ENCODE data around the gene TNFAIP6. TPM values are rescaled to one million over a fixed set of nuclear protein-coding genes. Genes with fewer than 3 reads are reported as not detected.

Gene TNFAIP6
- total RNA-seq, 2 experiments from 2014 or later = not detected

DNA sequence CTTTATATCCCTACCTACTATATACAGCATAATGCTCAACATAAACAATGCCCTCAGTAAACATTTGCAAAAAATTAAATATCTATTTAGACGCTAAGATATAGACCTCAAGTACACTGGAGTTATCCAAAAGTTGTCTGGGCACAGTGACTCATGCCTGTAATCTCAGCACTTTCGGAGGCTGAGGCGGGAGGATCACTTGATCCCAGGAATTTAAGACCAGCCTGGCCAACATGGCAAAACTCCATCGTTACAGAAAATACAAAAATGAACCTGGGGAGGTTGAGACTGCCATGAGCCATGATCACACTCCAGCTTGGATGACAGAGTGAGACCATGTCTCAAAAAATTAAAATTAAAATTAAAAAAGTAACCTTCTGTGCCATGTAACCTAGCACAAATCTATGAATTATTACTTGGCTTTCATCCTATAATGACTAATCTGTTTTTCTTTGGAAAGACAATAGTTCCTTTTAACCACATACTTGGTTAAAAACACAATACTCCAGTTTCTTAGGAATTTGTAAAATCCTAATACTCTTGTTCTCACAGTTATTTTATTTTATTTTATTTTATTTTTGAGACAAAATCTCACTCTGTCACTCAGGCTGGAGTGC, 6.7 kb upstream of the TNFAIP6 start:
- H3K4me1 ChIP-seq (ENCODE audit: insufficient read depth, low read length) = no peaks in the 10 kb centered on the region
- DNase-seq (no peak), ATAC-seq (ENCODE audit: poor library complexity) (no peak)
- no peaks in the 10 kb centered on the region for H3K9me3 Mint-ChIP-seq
- no peak overlapping the region for H3K4me3 ChIP-seq (ENCODE audit: low read length)
- H3K4me1 Mint-ChIP-seq (ENCODE audit: low read depth) = no peaks in the 10 kb centered on the region
- no peak overlapping the region for H3K27ac ChIP-seq (ENCODE audit: low read depth in 1 of 2, low read length in 2 of 2)
- H3K27me3 ChIP-seq (ENCODE audit: control insufficient read depth in 1 of 2, insufficient read depth in 2 of 2, low read length in 2 of 2) = no peaks in the 10 kb centered on the region
- ChIA-PET CTCF (no interaction called here), POLR2A (no interaction called here)
- H3K36me3 Mint-ChIP-seq (ENCODE audit: low read depth) = no peaks in the 10 kb centered on the region
- H3K4me3 Mint-ChIP-seq = no peak overlapping the region
- H3K27ac Mint-ChIP-seq = no peak overlapping the region
- no peaks in the 10 kb centered on the region for H3K27me3 Mint-ChIP-seq
- no peaks in the 10 kb centered on the region for H3K9me3 ChIP-seq (ENCODE audit: control insufficient read depth in 1 of 2, insufficient read depth in 1 of 2, low read length in 2 of 2)
- H3K36me3 ChIP-seq (ENCODE audit: insufficient read depth, low read length) = no peaks in the 10 kb centered on the region
- TF ChIP-seq, protein P1, sequence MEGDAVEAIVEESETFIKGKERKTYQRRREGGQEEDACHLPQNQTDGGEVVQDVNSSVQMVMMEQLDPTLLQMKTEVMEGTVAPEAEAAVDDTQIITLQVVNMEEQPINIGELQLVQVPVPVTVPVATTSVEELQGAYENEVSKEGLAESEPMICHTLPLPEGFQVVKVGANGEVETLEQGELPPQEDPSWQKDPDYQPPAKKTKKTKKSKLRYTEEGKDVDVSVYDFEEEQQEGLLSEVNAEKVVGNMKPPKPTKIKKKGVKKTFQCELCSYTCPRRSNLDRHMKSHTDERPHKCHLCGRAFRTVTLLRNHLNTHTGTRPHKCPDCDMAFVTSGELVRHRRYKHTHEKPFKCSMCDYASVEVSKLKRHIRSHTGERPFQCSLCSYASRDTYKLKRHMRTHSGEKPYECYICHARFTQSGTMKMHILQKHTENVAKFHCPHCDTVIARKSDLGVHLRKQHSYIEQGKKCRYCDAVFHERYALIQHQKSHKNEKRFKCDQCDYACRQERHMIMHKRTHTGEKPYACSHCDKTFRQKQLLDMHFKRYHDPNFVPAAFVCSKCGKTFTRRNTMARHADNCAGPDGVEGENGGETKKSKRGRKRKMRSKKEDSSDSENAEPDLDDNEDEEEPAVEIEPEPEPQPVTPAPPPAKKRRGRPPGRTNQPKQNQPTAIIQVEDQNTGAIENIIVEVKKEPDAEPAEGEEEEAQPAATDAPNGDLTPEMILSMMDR (IDR thresholded peaks at IDR 0.05) = no peak
- intact Hi-C loops (cut with DNase I, micrococcal nuclease) = no loop called here

DNA sequence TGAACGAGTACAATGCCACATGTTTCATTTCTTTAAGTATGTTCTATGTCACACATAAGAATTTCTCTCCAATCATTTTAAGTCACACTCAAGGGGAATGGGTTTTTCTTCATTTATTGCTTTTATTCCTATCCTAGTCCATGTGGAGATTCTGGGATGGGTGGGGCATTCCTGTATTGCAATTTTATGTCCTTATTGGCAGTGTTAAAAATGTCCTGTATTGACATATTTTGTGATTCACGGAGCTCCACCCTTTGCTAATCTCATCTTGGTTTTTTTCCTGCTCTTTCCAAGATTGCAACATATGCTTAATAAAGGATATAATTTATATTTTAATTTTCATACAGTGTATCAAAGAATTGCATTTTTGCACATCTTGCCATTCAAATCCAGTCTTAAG, 3.4 kb upstream of the TNFAIP6 start:
- Mint-ChIP-seq H3K4me3 (no peak overlapping the region), H3K36me3 (ENCODE audit: low read depth) (no peaks in the 10 kb centered on the region), H3K4me1 (ENCODE audit: low read depth) (no peaks in the 10 kb centered on the region), H3K9me3 (no peaks in the 10 kb centered on the region), H3K27ac (no peak overlapping the region), H3K27me3 (no peaks in the 10 kb centered on the region)
- Histone ChIP-seq H3K9me3 (ENCODE audit: control insufficient read depth in 1 of 2, insufficient read depth in 1 of 2, low read length in 2 of 2) (no peaks in the 10 kb centered on the region), H3K4me3 (ENCODE audit: low read length) (no peak overlapping the region), H3K4me1 (ENCODE audit: insufficient read depth, low read length) (no peaks in the 10 kb centered on the region), H3K27ac (ENCODE audit: low read depth in 1 of 2, low read length in 2 of 2) (no peak overlapping the region), H3K27me3 (ENCODE audit: control insufficient read depth in 1 of 2, insufficient read depth in 2 of 2, low read length in 2 of 2) (no peaks in the 10 kb centered on the region), H3K36me3 (ENCODE audit: insufficient read depth, low read length) (no peaks in the 10 kb centered on the region)
- DNase-seq = no peak
- TF ChIP-seq, protein P1 (IDR thresholded peaks at IDR 0.05) = no peak
- POLR2A ChIA-PET = no interaction called here
- intact Hi-C loops (cut with DNase I, micrococcal nuclease) = no loop called here
- ATAC-seq (ENCODE audit: poor library complexity) = no peak
- CTCF ChIA-PET = no interaction called here

DNA sequence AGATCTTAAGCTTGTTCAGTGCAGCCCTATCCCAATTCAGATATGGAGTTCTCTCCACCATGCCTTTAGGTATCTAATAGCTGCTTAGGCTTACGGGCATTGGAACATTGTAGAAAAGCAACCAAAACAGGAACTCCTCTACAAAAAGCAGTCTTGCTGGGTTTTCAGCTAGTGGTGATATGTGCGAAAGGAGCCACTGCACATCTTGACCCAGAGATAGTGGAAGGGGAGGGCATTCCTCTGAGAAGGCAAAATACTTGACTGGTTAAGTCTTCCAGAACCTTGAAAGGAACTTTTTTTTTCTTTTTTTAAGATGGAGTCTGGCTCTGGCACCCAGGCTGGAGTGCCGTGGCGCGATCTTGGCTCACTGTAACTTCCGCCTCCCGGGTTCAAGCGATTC, 2.6 kb upstream of the TNFAIP6 start:
- Histone ChIP-seq H3K27me3 (ENCODE audit: control insufficient read depth in 1 of 2, insufficient read depth in 2 of 2, low read length in 2 of 2) (no peaks in the 10 kb centered on the region), H3K4me1 (ENCODE audit: insufficient read depth, low read length) (no peaks in the 10 kb centered on the region), H3K9me3 (ENCODE audit: control insufficient read depth in 1 of 2, insufficient read depth in 1 of 2, low read length in 2 of 2) (no peaks in the 10 kb centered on the region), H3K36me3 (ENCODE audit: insufficient read depth, low read length) (no peaks in the 10 kb centered on the region), H3K27ac (ENCODE audit: low read depth in 1 of 2, low read length in 2 of 2) (no peak overlapping the region), H3K4me3 (ENCODE audit: low read length) (no peak overlapping the region)
- ATAC-seq (ENCODE audit: poor library complexity) = no peak
- ChIA-PET POLR2A (no interaction called here), CTCF (no interaction called here)
- H3K4me3 Mint-ChIP-seq = no peak overlapping the region
- no peaks in the 10 kb centered on the region for H3K36me3 Mint-ChIP-seq (ENCODE audit: low read depth)
- TF ChIP-seq, protein P1 (IDR thresholded peaks at IDR 0.05) = no peak
- DNase-seq = no peak
- H3K9me3 Mint-ChIP-seq = no peaks in the 10 kb centered on the region
- H3K27ac Mint-ChIP-seq = no peak overlapping the region
- intact Hi-C loops (cut with DNase I, micrococcal nuclease) = no loop called here
- H3K27me3 Mint-ChIP-seq = no peaks in the 10 kb centered on the region
- H3K4me1 Mint-ChIP-seq (ENCODE audit: low read depth) = no peaks in the 10 kb centered on the region
